Right lobe of liver (tissue), 4 donors: ENCODE data around the gene CDH4.

Source experiments
- POLR2A ChIP-seq: fragments of 450-650 bp; IDR thresholded peaks from one replicate; pipeline ENCODE4 v1.6.1; 2017; ENCODE audit warnings: antibody characterized with exemption, mild to moderate bottlenecking
- TF ChIP-seq, protein P1 (sequence below), 4 donors: fragments of 200-600 bp in 3 of 4; fragments of 450-650 bp in 1 of 4; IDR thresholded peaks; one replicate each; pipeline versions ENCODE4 v1.5.1 to v1.8.0; 2016 to 2022; ENCODE audit warnings: antibody characterized with exemption in 4 of 4, mild to moderate bottlenecking in 2 of 4
- donor health status: DM: no; HTN: no; CAD: no.
- donor health status: DM: no; HTN: no; CAD: no.
- donor health status: DM: no; HTN: yes; CAD: no.

- TF ChIP-seq, protein P1, sequence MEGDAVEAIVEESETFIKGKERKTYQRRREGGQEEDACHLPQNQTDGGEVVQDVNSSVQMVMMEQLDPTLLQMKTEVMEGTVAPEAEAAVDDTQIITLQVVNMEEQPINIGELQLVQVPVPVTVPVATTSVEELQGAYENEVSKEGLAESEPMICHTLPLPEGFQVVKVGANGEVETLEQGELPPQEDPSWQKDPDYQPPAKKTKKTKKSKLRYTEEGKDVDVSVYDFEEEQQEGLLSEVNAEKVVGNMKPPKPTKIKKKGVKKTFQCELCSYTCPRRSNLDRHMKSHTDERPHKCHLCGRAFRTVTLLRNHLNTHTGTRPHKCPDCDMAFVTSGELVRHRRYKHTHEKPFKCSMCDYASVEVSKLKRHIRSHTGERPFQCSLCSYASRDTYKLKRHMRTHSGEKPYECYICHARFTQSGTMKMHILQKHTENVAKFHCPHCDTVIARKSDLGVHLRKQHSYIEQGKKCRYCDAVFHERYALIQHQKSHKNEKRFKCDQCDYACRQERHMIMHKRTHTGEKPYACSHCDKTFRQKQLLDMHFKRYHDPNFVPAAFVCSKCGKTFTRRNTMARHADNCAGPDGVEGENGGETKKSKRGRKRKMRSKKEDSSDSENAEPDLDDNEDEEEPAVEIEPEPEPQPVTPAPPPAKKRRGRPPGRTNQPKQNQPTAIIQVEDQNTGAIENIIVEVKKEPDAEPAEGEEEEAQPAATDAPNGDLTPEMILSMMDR (IDR thresholded peaks at IDR 0.05): no peak
- no peak for TF ChIP-seq POLR2A
Observed at GRCh38 chr20:61733891-61734732, 482.1 kb downstream of the CDH4 start.
